Hematopoietic multipotent progenitor cell treated with erythropoietin and hydrocortisone succinate and interleukin-3 and kit ligand, for 8 days (in vitro differentiated cells): ENCODE measurements around the gene ZYX.

ENCODE experiments used
- DNase-seq: peaks from one replicate; pipeline ENCODE4 v3.0.0-alpha.2; 2015

Gene ZYX

GRCh38 chr7:143380646-143381426 lies at the start of gene ZYX:
ZYX (plus strand) TSS chr7:143381345; CDS start chr7:143381572, 227 bp downstream.
- DNase-seq = peak; percentile 80

- DNase-seq = no peak
These were observed 46.9 kb upstream of the ZYX start for GRCh38 chr7:143334244-143334643.

- DNase-seq = no peak
These were observed 43.9 kb upstream of the ZYX start for GRCh38 chr7:143337216-143337615.

- no peak for DNase-seq
These were observed 39.3 kb upstream of the ZYX start for GRCh38 chr7:143341842-143342241.

DNA sequence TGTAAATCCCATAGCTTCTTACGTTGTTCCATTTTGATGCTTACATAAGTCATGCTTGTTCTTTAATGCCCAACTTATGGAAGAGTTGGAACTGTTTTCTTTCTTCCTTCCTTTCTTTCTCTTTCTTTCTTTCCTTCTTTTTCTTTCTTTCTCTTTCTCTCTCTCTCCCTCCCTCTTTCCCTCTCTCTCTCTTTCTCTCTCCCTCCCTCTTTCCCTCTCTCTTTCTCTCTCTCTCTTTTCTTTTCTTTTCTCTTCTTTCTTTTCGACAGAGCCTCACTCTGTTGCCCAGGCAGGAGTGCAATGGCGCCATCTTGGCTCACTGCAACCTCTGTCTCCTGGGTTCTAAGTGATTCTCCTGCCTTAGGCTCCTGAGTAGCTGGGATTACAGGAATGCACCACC lies 37.5 kb upstream of the ZYX start:
- no peak for DNase-seq

DNA sequence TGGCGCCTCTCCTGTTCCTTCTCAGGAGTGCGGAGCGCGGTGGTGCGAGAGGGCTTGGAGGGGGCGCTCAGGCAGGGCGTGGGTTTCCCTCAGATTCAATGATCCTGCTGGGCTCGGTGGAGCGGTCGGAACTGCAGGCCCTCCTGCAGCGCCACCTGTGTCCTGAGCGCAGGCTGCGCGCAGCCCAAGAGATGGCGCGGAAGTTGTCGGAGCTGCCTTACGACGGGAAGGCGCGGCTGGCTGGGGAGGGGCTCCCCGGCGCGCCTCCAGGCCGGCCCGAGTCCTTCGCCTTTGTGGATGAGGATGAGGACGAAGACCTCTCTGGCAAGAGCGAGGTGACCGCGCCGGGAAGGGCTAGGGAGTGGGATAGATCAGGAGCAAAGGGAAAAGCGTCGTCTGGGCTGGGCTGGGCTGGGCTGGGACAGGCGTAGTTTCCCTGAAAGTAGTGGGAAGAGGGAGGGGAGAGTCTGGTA lies 35.7 kb upstream of the ZYX start:
- DNase-seq = peak; percentile 19

DNA sequence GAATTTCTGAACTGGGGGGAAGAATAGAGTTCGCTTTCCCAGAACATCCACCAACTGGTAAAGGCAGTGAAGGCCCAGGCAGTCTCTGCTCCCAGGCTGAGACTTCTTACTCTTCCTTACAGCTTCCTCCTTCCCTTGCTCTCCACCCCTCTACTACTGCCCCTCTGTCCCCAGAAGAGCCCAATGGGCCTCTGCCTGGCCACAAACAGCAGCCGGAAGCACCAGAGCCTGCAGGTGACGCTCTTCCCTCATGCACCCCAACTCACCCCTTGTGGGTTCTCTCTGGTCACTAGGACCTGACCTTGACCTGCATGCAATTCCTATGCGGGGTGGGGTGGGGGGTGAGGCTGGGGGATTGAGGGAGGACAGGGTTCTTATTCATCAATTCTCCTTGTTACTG lies 35.1 kb upstream of the ZYX start:
- no peak for DNase-seq

DNA sequence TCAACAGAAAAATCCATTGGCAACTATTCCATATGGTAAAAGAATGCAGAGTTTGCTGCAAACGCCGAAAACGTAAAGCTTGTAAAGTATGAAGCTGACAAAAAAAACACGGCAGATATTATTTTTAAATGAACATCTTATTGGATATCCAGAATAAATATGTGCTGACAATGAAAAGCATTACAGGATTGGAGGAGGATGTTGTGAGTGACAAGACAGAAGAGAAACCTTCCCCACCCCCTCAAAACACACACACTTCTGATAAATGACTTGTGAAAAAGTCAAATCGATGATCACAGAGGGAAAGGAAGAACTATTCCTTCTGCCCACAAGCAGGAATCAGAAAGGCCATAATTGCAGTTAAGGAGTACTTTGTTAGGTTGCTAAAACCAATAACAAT lies 33.2 kb upstream of the ZYX start:
- no peak for DNase-seq

DNA sequence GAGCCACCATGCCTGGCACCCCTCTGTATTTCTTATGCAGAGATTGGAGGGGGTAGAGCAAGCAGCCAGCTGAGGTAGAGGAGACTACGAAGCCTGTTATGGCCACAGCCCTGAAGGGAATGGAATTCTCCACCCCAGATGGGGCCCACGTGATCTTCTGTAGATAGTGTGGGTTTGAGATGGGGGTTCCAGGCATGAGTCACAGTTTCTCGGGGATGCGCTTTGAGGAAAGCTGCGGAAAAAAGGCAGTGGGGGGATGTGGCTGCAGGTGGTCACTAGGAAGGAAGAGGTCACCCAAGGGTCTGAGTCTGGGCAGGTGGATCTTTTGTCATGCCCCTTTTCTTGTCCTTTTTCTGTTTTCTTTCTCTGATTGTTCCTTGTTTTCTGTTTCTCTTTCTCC lies 30.1 kb upstream of the ZYX start:
- DNase-seq = no peak

DNA sequence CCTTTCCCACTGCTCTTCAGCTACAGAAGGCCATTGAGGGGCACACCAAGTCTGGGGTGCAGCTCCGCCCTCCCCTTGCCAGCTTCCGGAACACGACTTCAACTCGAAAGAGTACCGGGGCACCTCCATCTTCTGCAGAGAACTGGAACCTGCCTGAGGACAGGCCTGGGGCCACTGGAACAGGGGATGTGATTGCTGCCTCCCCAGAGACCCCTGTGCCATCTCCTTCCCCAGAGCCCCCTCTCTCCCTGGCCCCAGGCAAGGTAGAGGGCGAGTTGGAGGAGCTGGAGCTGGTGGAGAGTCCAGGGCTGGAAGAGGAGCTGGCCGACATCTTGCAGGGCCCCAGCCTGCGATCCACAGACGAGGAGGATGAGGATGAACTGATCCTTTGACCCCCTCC lies 29.6 kb upstream of the ZYX start:
- no peak for DNase-seq

- no peak for DNase-seq
These were observed 28.6 kb upstream of the ZYX start for GRCh38 chr7:143352531-143353002.

GRCh38 chr7:143354376-143354775 lies 26.8 kb upstream of the ZYX start:
- DNase-seq = no peak

GRCh38 chr7:143354965-143355364 lies 26.2 kb upstream of the ZYX start:
- no peak for DNase-seq

- no peak for DNase-seq
These were observed 25.4 kb upstream of the ZYX start for GRCh38 chr7:143355450-143356385.

- DNase-seq = no peak
These were observed 24.6 kb upstream of the ZYX start for GRCh38 chr7:143356414-143357050.

DNA sequence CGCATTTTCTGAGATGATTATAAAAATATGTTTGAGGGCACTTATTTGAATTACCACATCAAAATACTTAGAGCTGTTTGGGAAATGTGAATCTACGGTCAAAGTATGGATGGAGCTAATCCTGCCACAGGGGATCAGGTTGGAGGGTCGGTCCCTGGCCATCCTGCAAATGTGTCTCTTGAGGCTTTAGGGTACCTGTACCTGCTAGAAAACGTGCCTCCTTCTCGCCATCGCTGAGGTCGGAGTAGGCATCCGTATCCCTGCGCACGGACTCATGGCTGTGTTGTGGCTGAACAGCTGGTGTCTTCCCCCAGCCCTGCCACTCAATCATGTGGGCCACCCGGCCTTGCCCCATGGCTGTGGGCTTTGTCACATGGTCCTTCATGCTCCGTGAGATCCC lies 22.5 kb upstream of the ZYX start:
- no peak for DNase-seq

- no peak for DNase-seq
These were observed 21.3 kb upstream of the ZYX start for GRCh38 chr7:143359771-143360353.

DNA sequence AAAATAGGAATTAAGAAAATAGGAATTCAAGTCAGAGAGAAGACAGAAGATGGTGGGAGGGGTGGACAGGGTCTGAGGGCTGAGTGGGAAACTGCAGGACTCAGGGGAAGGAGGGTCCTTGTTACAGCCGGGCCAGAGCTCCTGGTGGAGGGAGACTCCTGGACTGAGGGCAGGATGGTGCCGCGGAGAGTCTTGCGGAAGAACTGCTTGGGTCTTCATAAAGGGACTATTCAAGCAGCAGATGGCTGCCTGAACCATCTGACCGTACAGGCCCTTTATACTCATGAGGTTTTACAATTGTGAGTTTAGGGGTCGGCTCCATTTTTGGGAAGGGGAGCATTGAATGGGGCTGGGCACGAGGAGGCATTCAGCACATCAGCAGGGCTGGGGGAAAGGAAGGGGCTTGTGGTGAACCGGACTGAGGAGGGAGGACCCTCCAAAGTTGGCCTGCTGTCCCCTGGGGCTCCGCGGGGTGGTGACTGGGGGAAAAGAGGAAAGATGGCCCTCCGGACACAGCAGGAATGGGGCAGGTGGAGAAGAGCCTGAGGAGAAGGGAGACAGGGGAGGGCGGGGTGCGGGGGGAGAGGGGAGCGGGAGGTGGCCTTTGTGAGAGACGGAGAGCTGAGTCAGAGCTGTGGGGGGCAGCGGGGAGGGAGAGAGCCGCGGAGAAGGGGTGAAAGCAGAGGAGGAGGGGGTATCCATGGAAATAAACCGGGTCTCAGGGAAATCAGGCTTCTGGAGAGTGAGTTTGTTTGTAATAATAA lies 20.2 kb upstream of the ZYX start:
- DNase-seq = no peak

GRCh38 chr7:143361552-143362130 lies 19.5 kb upstream of the ZYX start:
- no peak for DNase-seq

DNA sequence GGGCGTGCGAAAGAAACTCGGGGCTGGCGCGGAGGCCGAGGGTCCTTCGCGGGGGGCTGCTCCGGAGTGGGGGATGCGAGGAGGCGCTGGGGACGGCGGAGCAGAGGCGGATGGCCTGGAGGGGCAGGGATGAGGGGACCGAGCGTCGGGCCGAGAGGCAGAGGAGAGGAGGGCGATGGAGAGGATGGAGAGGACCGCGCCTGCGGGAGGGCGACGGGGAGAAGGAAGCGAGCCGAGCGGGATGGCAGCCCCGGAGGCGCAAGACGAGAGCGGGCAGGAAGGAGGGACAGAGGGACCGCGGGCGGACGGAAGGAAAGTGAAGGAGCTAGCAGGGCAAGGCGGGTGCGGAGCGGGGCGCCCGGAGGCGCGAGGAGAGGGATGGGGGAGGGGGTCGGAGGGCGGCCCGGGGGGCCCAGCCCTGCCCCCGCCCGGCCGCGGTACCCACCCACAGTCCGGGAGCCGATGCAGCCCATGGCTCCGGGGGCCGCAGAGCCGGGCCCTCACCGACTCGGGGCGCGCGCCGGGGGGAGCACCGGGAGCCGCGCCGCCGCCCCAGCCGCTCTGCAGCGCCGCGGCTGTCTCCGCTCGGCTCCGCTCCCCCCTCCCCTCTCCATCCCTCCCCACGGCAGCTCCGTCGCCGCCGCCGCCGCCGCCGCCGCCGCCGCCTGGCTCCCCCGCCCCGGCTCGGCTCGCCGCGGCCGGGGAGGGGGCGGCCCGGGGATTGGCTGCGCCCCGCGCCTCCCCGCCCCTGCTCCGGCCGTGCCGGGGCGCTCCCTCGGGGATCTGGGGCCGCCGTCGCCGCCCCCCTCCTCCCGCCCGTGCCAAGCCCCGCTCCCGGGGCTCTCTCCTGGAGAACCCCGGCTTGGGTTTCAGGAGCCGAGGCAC lies 18.8 kb upstream of the ZYX start, which contains the start of gene FAM131B:
FAM131B (minus strand) TSS at position 583 of the 885 bp plus-strand sequence; CDS start at position 473, 110 bp downstream.
- DNase-seq = no peak
